NCI-H2227 (cell line): ENCODE results near the gene FOXL3.

Source experiments
- DNase-seq: peaks from one replicate; lab custom pipeline; 2025; ENCODE audit not compliant: unreplicated experiment; lab: John Stamatoyannopoulos, UW

FOXL3 gene

DNA sequence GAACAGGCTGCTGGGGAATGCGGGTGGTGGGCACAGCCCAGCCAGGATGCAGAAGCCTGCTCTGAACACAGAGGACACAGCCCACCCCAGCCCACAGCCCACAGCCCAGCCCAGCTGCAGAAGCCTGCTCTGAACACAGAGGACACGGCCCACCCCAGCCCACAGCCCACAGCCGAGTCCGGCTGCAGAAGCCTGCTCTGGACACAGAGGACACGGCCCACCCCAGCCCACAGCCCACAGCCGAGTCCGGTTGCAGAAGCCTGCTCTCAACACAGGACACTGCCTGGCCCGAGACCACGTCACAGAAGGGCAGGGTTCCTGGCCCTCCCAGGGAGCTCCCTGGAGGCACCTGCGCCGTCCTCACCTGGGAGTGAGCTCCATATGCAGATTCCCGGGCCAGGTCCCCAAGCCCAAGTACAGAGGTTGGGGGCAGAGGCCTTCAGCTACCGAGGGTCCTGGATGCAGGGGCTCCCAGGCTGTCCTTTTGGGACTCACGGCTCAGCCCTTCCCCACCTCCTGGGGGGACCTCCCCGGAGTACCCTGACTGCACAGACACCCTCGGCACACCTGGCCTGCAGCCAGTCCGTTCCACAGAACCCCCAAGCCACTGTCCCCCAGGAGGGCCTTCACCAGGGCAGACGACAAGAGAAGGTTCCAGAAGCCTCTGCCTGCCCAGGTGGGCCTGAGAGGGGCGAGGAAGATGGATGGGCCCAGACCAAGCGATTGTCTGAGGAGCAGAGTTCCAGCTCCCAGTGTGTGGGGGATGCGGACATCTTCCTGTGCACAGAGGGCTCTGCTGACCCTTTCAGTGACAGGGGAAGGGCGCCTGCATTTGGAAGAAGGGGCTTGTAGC lies 23.7 kb upstream of the FOXL3 start:
- DNase-seq, result no peak

DNA sequence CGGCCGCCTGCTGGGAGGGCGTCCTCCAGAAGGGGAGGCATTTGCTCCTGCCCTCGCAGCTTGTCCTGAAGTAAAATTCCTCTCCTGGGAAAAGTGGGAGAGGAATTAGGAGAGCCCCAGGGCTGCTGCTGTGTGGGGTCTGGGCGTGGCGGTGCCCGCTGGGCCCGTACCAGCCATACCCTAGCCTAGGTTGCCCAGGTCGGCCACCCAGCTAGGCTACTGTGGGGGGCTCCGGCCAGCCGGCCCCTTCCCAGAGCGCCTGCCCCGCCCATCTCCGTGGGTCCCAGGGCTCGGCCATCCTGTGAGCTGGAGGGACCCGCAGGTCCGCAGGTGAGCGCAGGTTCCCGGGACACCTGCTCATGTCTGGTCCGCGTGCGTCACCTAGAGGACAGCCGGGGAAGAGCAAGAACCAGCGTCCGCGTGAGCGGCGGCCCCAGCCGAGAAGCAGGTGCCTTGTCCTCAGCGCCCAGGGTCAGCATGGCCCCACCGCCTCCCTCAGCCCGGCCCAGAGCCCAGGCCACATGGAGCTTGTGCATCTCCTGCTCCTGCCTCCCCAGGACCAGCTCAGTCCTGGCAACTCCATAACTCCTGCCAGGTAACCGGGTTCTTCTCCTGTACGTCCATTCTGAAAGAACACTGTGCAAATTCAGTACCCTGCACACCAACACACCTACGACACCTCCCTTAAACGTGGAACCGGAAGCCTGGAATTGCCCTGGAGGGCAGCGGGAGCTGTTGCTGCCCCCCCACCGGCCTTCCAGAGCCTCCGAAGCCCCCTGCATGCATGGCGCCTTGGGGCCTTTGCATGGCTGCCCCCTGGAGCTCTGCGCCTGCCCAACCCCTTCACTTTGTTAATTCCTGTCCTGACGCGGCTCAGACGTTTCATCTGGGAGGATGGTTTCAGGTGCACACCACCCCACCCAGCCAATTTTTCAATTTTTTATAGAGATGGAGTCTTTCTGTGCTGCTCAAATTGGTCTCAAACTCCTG lies 22.8 kb upstream of the FOXL3 start:
- no peak for DNase-seq

GRCh38 chr7:268991-269390 lies 21.0 kb upstream of the FOXL3 start:
- no peak for DNase-seq

GRCh38 chr7:269721-270120 lies 20.2 kb upstream of the FOXL3 start:
- DNase-seq, result no peak

DNA sequence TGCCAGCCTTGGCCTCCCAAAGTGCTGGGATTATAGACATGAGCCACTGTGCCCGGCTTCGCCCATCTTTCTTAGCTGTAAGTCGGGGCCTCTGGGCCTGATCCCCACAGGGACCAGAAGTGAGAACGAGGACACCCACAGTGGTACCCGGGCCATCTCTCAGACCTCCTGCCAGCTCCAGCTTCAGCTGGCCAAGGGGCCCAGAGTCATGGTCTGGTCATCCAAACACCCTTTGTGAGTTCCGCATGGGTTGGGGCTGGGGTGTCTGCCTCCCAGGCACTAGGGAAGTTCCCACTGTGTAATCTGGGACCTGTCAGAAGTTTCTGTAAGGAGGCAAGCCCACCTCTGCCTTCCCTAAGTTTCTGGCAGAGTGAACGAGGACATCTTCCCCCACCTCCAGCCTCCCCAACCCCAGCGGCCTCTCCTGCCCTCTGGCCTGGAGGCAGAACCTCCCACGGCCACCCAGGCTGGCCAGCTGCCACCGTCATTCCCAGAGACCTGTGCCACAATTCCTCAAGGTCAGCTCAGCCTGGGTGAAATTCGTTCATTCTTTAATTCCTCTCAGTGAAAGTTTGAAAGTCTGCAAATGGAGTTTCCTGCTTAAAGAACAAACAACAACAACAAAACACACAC lies 19.5 kb upstream of the FOXL3 start:
- DNase-seq, result no peak

GRCh38 chr7:271266-272107 lies 18.5 kb upstream of the FOXL3 start:
- no peak for DNase-seq

DNA sequence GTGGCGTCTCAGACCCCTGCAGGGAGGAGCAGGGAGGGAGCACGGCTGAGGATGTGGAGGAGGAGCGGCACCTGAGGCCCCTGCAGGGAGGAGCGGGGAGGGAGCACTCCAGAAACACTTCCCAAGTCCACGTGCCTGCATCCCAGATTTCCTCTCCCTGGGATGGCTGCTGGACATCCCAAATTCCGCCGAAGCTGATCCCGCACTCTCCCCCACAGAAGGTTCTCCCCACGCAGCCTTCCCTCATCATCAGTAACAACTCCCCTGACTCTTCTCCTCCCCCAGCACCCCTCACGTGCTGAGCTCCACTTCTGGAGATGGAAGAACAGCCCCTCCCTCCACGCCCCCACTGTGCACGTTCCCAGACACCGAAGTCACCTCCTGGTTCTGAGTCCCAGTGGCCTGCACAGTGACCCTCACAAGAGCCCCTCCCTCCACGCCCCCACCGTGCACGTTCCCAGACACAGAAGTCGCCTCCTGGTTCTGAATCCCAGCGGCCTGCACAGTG lies 17.8 kb upstream of the FOXL3 start:
- no peak for DNase-seq

DNA sequence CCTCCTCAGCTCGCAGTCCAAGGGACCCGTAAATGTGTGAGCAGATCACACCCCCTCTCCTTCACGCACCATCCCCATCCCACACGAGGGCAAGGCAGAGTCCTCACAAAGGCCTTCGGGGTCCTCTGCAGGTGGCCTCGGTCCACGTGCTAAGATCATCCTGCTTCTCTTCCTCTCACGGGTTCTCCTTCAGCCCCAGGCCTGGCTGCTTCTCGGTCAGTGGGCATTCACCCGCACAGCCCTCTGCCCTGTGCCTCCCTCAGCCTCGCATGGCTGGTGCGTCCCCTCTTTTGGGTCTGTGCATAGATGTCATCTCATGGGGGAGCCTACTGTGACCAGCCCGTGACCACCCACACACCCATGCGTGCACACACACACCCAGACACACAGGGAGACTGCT lies 17.3 kb upstream of the FOXL3 start:
- no peak for DNase-seq

DNA sequence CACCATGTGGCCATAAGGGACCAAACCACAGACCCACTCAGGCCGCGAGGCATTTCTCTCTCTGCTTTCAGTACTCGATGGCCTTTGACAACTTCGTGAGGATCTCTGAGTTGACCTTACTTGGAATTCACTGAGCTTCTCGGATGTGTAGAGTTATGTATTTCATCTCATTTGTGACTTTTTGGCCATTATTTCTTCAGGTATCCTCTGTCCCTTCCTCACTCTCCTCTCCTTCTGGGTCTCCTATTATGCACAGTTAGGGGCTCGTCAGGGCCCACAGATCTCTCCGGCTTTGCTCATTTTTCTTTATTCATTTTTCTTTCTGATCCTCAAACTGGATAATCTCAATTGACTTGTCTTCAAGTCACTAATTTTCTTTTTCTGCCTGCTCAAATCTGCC lies 16.6 kb upstream of the FOXL3 start:
- DNase-seq, result no peak

DNA sequence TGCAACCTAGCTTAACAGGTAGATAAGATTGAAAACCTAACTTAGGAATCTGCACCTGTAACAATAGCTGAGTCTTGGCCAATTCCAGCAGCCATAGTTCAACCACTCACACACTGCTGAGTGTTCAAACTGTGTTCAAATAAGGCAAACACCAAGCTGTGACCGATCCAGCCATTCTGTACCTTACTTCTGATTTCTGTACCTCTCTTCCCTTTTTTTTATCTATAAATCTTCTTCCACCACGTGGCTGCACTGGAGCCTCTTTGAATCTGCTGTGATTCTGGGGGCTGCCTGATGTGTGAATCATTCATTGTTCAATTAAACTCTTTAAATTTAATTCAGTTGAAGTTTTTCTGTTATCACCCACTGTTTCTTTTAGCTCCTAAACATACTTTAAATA lies 15.7 kb upstream of the FOXL3 start:
- DNase-seq, result no peak

GRCh38 chr7:276230-276835 lies 13.6 kb upstream of the FOXL3 start:
- DNase-seq, result no peak

DNA sequence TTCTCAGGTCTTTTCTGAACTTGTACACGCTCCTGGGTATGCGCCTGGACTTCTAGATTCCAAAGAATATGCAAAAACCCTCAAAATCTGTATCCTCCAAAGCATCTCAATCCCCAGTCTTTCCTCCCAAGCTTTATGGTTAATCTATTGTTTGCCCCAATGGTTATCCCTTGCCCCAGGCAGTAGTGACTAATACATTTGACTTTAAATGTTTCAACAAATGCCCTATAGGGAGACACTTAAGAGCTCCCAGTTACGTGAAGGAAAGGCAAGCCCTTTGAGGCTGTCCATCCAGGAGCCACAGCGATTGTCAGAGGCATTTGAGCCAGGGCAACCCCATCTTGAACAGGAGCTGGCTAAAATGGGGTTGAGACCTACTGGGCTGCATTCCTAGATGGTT lies 12.7 kb upstream of the FOXL3 start:
- DNase-seq, result no peak

GRCh38 chr7:278081-278480 lies 11.9 kb upstream of the FOXL3 start:
- no peak for DNase-seq

DNA sequence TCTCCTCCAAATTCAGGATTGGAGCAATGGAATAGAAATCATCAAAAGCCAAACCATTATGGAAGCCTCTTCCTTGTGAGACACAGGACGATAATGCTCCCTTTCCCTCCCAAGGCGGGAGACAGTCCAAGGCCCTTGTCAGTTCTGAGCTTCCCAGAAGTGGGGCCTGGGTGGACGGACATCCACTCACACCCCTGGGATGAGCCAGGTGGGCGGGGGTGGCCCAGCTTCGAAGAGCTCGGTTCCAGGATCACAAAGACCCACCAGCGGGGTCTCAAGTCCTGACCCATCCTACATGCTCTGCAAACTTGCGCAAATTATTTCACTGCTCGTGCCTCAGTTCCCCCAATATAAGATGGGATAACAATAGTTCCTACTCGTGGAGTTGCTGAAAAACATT lies 10.1 kb upstream of the FOXL3 start:
- no peak for DNase-seq

DNA sequence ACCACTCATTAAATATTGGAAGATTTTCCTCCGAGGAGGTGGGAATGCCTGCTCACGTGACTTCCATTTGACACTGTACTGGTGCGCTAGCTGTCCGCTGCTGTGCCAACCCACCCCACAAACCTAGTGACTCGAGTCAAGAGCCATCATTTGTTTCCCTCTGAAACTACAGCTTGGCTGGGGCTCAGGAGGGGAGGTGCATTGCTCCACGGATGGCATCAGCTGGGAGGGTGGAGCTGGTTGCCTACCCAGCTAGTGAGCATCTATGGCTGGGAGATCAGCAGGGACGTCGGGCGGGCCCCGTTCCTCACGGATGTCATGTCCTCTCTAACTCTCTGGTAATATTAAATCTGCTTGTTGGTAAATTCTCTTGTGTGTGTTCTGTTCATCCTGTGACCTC lies 9.5 kb upstream of the FOXL3 start:
- DNase-seq, result no peak

DNA sequence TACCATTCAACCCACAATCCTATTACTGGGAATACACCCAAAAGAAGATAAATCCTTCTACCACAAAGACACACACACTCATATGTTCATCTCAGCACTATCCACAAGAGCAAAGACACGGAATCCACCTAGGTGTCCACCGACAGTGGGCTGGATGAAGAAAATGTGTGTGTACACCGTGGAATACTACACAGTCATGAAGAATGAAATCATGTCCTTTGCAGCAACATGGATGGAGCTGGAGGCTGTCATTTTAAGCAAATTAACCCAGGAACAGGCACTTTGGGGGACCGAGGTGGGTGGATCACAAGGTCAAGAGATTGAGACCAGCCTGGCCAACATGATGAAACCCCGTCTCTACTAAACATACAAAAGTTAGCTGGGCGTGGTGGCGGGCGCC lies 8.3 kb upstream of the FOXL3 start:
- no peak for DNase-seq

GRCh38 chr7:282621-283020 lies 7.3 kb upstream of the FOXL3 start:
- DNase-seq, result no peak

- DNase-seq, result no peak
Observed at GRCh38 chr7:284762-285722, 4.9 kb upstream of the FOXL3 start.

- no peak for DNase-seq
Observed at GRCh38 chr7:285731-286130, 4.2 kb upstream of the FOXL3 start.
